Measurements from ENCODE around the gene ATP6AP1.

GRCh38 chrX:154481911-154482601, 53.6 kb downstream of the ATP6AP1 start:
- TF ChIP-seq CTCF (conservative IDR thresholded peaks at IDR 0.05) (no peak), EZH2 (IDR thresholded peaks at IDR 0.05; ENCODE audit: low read depth) (no peak)
